GM12878 (cell line): ENCODE results near the gene TIMM10B.

ENCODE experiments used
- ELK1 ChIP-seq: IDR thresholded peaks from 2 replicates; pipeline ENCODE4 v1.6.1; 2012; ENCODE audit warnings: low read depth, low read length, improper control_type of control experiment
- FOXM1 ChIP-seq: IDR thresholded peaks from 2 replicates; pipeline ENCODE4 v1.6.1; 2012; ENCODE audit warnings: low read depth, mild to moderate bottlenecking, inconsistent platforms, low read length, moderate library complexity
- GATAD2B ChIP-seq: fragments of 450-650 bp; conservative IDR thresholded peaks from 2 replicates; pipeline ENCODE4 v1.6.1; 2017; ENCODE audit warnings: low read depth, mild to moderate bottlenecking, moderate library complexity
- TF ChIP-seq, protein P1 (sequence below), 3 experiments: IDR thresholded peaks in 2 of 3; conservative IDR thresholded peaks in 1 of 3; 2 replicates each; pipeline ENCODE4 v1.5.1; 2011; ENCODE audit warnings: low read depth in 3 of 3, low read length in 3 of 3, mild to moderate bottlenecking in 3 of 3, control low read depth in 2 of 3, moderate library complexity in 2 of 3, inconsistent platforms in 1 of 3, mixed read lengths in 1 of 3; ENCODE audit not compliant: control insufficient read depth in 2 of 3, insufficient read depth in 1 of 3; ENCODE audit errors: extremely low read depth in 1 of 3

- TF ChIP-seq, protein P1, sequence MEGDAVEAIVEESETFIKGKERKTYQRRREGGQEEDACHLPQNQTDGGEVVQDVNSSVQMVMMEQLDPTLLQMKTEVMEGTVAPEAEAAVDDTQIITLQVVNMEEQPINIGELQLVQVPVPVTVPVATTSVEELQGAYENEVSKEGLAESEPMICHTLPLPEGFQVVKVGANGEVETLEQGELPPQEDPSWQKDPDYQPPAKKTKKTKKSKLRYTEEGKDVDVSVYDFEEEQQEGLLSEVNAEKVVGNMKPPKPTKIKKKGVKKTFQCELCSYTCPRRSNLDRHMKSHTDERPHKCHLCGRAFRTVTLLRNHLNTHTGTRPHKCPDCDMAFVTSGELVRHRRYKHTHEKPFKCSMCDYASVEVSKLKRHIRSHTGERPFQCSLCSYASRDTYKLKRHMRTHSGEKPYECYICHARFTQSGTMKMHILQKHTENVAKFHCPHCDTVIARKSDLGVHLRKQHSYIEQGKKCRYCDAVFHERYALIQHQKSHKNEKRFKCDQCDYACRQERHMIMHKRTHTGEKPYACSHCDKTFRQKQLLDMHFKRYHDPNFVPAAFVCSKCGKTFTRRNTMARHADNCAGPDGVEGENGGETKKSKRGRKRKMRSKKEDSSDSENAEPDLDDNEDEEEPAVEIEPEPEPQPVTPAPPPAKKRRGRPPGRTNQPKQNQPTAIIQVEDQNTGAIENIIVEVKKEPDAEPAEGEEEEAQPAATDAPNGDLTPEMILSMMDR (IDR thresholded peaks at IDR 0.05 in 2 of 3, conservative IDR thresholded peaks at IDR 0.05 in 1 of 3; ENCODE audit: control insufficient read depth in 2 of 3, extremely low read depth in 1 of 3, insufficient read depth in 1 of 3, low read depth in 3 of 3, low read length in 3 of 3): peak; percentile 66 to 71 (median 69); a peak in 5 of 6 replicates
- no peak for TF ChIP-seq GATAD2B
- TF ChIP-seq FOXM1: no peak
- no peak for TF ChIP-seq ELK1
These were observed 24.4 kb downstream of the TIMM10B start for GRCh38 chr11:6505577-6506240.
